Measurements from ENCODE around the gene FASTKD1. TPM values are rescaled to one million over a fixed set of nuclear protein-coding genes. Genes with fewer than 3 reads are reported as not detected.
"Not testable (repeated sequence)": the region's sequence is repeated elsewhere in the genome, so short reads cannot be mapped to it uniquely, and the experiment has no call there.

The FASTKD1 gene
- total and polyA plus RNA-seq, 3 donors from 2014 or later, result 24.8 to 40.2 (median 31.2) TPM

GRCh38 chr2:169579044-169579443, 5.4 kb upstream of the FASTKD1 start:
- intact Hi-C loops (cut with DNase I; ENCODE audit: low total_unique reads), result no loop called here
- no peak for TF ChIP-seq CTCF (IDR thresholded peaks at IDR 0.05)
- no peak for TF ChIP-seq POLR2A (IDR thresholded peaks at IDR 0.05)
- Histone ChIP-seq H3K4me1 (no peaks in the 10 kb centered on the region), H3K27me3 (no peaks in the 10 kb centered on the region), H3K4me3 (no peak overlapping the region), H3K27ac (no peak overlapping the region), H3K9me3 (no peaks in the 10 kb centered on the region), H3K36me3 (ENCODE audit: low read depth, missing control alignments) (no peaks in the 10 kb centered on the region)
- WGBS, 2 donors, result 56 to 69% methylated on average over 6 of the region's 6 CpGs
- no peak for DNase-seq

GRCh38 chr2:169575264-169575663, 1.6 kb upstream of the FASTKD1 start:
- H3K27ac ChIP-seq; intact Hi-C loops (cut with DNase I; ENCODE audit: low total_unique reads); H3K27me3 ChIP-seq; H3K36me3 ChIP-seq (ENCODE audit: low read depth, missing control alignments); DNase-seq; H3K9me3 ChIP-seq; H3K4me1 ChIP-seq: not testable (repeated sequence)
- H3K4me3 ChIP-seq, result peak overlapping the region in 1 of 2 donors; percentile 15
- no CpG with 5 or more reads among the region's 36 CpGs for WGBS, 2 donors

- H3K4me1 ChIP-seq; intact Hi-C loops (cut with DNase I; ENCODE audit: low total_unique reads); DNase-seq; H3K27me3 ChIP-seq; H3K4me3 ChIP-seq; H3K9me3 ChIP-seq; H3K27ac ChIP-seq; H3K36me3 ChIP-seq (ENCODE audit: low read depth, missing control alignments): not testable (repeated sequence)
- WGBS, 2 donors, result 45 to 71% methylated on average over 5 of the region's 5 CpGs
Observed at GRCh38 chr2:169574539-169574938, 874 bp upstream of the FASTKD1 start.

GRCh38 chr2:169573974-169574299, 272 bp upstream of the FASTKD1 start:
- no peaks in the 10 kb centered on the region for H3K9me3 ChIP-seq
- intact Hi-C loops (cut with DNase I; ENCODE audit: low total_unique reads), result no loop called here
- DNase-seq, result no peak
- H3K4me3 ChIP-seq, result peak overlapping the region in 1 of 2 donors; percentile 62
- no peaks in the 10 kb centered on the region for H3K36me3 ChIP-seq (ENCODE audit: low read depth, missing control alignments)
- no peak for TF ChIP-seq CTCF (IDR thresholded peaks at IDR 0.05)
- H3K27me3 ChIP-seq, result no peaks in the 10 kb centered on the region
- 18 to 29% methylated on average over 6 of the region's 6 CpGs for WGBS, 2 donors
- no peak overlapping the region for H3K27ac ChIP-seq
- H3K4me1 ChIP-seq, result no peaks in the 10 kb centered on the region

GRCh38 chr2:169572821-169573159, 875 bp downstream of the FASTKD1 start:
- Histone ChIP-seq H3K4me1 (no peaks in the 10 kb centered on the region), H3K27ac (peak overlapping the region in 1 of 2 donors; percentile 23), H3K27me3 (no peaks in the 10 kb centered on the region), H3K4me3 (peak overlapping the region in 1 of 2 donors; percentile 66), H3K9me3 (no peaks in the 10 kb centered on the region), H3K36me3 (ENCODE audit: low read depth, missing control alignments) (no peaks in the 10 kb centered on the region)
- no peak for DNase-seq
- intact Hi-C loops (cut with DNase I; ENCODE audit: low total_unique reads), result no loop called here
- WGBS, 2 donors, result 25 to 27% methylated on average over 2 of the region's 2 CpGs
- TF ChIP-seq CTCF (IDR thresholded peaks at IDR 0.05) (no peak), POLR2A (IDR thresholded peaks at IDR 0.05) (no peak)

GRCh38 chr2:169572189-169572588, 1.5 kb downstream of the FASTKD1 start:
- 63 to 76% methylated on average over 1 of the region's 1 CpG for WGBS, 2 donors

More at GRCh38 chr2:169572189-169572588, 1.5 kb downstream of the FASTKD1 start:
- Histone ChIP-seq H3K4me3 (no peak overlapping the region), H3K4me1 (no peaks in the 10 kb centered on the region), H3K9me3 (no peaks in the 10 kb centered on the region), H3K27ac (no peak overlapping the region), H3K36me3 (ENCODE audit: low read depth, missing control alignments) (no peaks in the 10 kb centered on the region), H3K27me3 (no peaks in the 10 kb centered on the region)
- no peak for DNase-seq
- intact Hi-C loops (cut with DNase I; ENCODE audit: low total_unique reads), result no loop called here
- TF ChIP-seq CTCF (IDR thresholded peaks at IDR 0.05) (no peak), POLR2A (IDR thresholded peaks at IDR 0.05) (no peak)

Data from testis (tissue), 3 donors.